GM19455 (cell line): ENCODE data around the gene TMEM129.
"Not testable (repeated sequence)": the region's sequence is repeated elsewhere in the genome, so short reads cannot be mapped to it uniquely, and the experiment has no call there.

Source experiments
- ATAC-seq: cut with Tn5 transposase; IDR thresholded peaks from one replicate; pipeline ENCODE4 v1.9.1; 2021; ENCODE audit not compliant: unreplicated experiment

Gene TMEM129

GRCh38 chr4:1671011-1671410, 50.1 kb downstream of the TMEM129 start:
- ATAC-seq: not testable (repeated sequence)

DNA sequence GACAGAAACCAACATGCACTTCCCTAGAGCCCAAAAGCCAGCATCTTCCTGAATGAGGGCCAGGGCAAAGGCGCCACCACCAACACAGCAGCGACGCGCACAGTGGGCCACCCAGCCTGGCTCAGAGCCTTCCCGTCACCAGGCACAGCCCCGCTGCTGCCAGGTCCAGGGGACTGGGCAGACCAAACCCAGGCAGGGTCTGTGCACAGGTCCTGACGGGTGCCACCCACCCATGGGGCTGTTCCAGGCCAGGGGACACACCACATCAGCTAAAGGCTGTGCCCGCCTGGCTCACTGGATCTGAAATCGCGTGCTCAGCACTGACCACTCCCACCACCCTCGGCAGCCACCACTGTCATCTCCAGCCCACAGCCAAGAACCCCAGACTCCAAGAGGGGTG, 50.8 kb downstream of the TMEM129 start:
- no peak for ATAC-seq

GRCh38 chr4:1669850-1670249, 51.3 kb downstream of the TMEM129 start:
- ATAC-seq: no peak

DNA sequence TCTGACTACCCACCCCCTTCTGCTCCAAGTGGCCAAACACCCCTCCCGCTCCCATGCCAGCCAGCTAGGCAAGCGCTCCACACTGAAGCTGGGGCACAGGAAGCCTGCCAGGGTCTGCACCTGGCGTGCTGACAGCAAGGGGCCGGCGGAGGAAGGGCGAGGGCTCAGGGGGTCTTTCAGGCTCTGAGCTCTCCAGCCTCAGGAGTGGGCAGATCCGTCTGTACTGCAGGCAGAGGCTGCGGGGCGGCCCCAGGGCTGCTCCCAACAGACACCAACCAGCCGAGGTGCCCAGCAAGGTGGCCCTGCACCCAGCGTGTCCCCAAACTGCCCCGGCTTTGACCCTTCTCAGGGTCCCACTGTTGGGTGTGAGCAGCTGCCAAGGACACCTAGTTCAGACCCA, 51.9 kb downstream of the TMEM129 start:
- ATAC-seq: no peak

- no peak for ATAC-seq
These were observed 52.7 kb downstream of the TMEM129 start for GRCh38 chr4:1668488-1668840.

DNA sequence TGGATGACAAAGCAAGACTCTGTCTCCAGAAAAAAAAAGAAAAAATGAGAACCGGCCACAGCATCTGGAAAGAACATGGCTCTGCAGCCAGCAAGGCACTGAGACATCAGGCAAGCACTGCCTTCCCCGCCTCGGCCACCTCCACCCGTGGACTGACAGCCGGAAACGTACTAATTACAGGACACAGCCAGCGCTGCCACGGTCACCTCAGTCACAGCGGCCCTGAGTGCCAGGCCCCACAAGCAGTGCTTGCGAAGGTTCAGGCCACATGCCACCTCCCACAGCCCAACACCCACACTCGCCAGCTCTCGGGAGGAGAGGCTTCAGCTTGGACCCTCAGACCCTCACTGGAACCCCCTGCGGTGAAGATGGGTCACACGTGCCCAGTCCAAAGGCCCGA, 53.9 kb downstream of the TMEM129 start:
- no peak for ATAC-seq

DNA sequence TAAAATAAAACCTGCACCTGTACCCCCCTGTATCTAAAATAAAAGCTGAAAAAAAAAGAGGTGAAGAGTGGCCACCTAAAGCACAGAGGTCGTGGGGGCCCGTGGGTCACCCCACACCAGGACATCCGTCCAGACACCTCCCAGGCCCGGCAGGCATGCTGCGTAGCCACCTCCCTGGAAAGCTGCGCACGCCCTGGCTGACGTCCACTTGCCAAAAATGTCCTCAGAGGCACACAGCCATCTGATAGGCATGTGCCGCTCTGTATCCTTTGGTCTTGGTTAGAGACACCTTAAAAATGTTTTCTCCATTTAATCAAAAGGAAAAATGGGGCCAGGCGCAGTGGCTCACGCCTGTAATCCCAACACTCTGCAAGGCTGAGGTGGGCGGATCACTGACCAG, 54.7 kb downstream of the TMEM129 start:
- ATAC-seq: no peak
